HL-60 (cell line): ENCODE measurements around the gene TUBGCP5.
A peak's percentile ranks its signal among the peaks of the same experiment; 100 is the strongest.

ENCODE experiments used
- DNase-seq, 2 experiments: peaks; one replicate each; pipeline ENCODE4 v3.0.0-alpha.2; 2010 to 2020; ENCODE audit warnings: low read depth in 1 of 2, low spot score in 1 of 2
- H3K27ac ChIP-seq: fragments of 250-450 bp; sonication (Bioruptor Pico); replicated peaks from 2 replicates; pipeline ENCODE4 v1.5.1; 2020; ENCODE audit warnings: mild to moderate bottlenecking, moderate library complexity
- H3K27me3 ChIP-seq: fragments of 250-450 bp; sonication (Bioruptor Pico); 2 replicates; pipeline ENCODE4 v1.5.1; 2021; ENCODE audit warnings: mild to moderate bottlenecking, moderate library complexity; ENCODE audit not compliant: insufficient read depth, poor library complexity, severe bottlenecking
- H3K4me3 ChIP-seq: replicated peaks from 2 replicates; pipeline ENCODE4 v1.5.1; 2011; ENCODE audit warnings: mild to moderate bottlenecking, control low read depth, low read length; ENCODE audit not compliant: insufficient read depth
- GABPA ChIP-seq: IDR thresholded peaks from 2 replicates; pipeline ENCODE4 v1.6.1; 2012; ENCODE audit warnings: low read depth
- POLR2AphosphoS5 ChIP-seq: IDR thresholded peaks from 2 replicates; pipeline ENCODE4 v1.6.1; 2012; ENCODE audit warnings: low read depth
- SPI1 ChIP-seq: IDR thresholded peaks from 2 replicates; pipeline ENCODE4 v1.6.1; 2012; ENCODE audit warnings: low read depth, mild to moderate bottlenecking, borderline replicate concordance
- TF ChIP-seq, protein P1 (sequence below): IDR thresholded peaks from 2 replicates; pipeline ENCODE4 v1.6.1; 2012; ENCODE audit warnings: low read depth; ENCODE audit not compliant: insufficient replicate concordance
- TF ChIP-seq, protein P2 (sequence below): IDR thresholded peaks from one replicate; pipeline ENCODE4 v1.5.1; 2011; ENCODE audit warnings: low read length, control low read depth, inconsistent platforms; ENCODE audit not compliant: insufficient read depth

The TUBGCP5 gene

DNA sequence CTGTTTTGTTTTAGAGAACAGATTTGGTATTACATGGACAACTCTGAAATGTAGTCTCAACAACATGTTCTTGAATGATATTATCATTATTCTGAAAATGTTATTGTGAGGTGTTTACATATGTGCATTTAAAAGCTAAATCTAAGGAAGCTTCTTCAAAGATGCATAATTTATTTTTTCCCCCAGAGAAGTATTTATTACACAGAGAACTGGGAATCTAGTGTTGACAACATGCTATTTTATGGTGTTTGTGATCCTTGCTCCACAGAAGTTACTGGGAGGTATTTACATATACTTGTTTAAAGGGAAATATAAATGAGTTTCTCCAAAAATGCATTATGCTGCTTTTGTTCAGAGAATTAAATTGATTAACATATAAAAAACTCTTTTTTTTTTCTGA is 18.3 kb upstream of the TUBGCP5 start:
- Histone ChIP-seq H3K27me3 (no peaks in the 10 kb centered on the region), H3K27ac (no peak overlapping the region), H3K4me3 (no peak overlapping the region)
- TF ChIP-seq GABPA: no peak
- TF ChIP-seq, protein P1, sequence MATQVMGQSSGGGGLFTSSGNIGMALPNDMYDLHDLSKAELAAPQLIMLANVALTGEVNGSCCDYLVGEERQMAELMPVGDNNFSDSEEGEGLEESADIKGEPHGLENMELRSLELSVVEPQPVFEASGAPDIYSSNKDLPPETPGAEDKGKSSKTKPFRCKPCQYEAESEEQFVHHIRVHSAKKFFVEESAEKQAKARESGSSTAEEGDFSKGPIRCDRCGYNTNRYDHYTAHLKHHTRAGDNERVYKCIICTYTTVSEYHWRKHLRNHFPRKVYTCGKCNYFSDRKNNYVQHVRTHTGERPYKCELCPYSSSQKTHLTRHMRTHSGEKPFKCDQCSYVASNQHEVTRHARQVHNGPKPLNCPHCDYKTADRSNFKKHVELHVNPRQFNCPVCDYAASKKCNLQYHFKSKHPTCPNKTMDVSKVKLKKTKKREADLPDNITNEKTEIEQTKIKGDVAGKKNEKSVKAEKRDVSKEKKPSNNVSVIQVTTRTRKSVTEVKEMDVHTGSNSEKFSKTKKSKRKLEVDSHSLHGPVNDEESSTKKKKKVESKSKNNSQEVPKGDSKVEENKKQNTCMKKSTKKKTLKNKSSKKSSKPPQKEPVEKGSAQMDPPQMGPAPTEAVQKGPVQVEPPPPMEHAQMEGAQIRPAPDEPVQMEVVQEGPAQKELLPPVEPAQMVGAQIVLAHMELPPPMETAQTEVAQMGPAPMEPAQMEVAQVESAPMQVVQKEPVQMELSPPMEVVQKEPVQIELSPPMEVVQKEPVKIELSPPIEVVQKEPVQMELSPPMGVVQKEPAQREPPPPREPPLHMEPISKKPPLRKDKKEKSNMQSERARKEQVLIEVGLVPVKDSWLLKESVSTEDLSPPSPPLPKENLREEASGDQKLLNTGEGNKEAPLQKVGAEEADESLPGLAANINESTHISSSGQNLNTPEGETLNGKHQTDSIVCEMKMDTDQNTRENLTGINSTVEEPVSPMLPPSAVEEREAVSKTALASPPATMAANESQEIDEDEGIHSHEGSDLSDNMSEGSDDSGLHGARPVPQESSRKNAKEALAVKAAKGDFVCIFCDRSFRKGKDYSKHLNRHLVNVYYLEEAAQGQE: no peak
- TF ChIP-seq SPI1: no peak
- TF ChIP-seq, protein P2, sequence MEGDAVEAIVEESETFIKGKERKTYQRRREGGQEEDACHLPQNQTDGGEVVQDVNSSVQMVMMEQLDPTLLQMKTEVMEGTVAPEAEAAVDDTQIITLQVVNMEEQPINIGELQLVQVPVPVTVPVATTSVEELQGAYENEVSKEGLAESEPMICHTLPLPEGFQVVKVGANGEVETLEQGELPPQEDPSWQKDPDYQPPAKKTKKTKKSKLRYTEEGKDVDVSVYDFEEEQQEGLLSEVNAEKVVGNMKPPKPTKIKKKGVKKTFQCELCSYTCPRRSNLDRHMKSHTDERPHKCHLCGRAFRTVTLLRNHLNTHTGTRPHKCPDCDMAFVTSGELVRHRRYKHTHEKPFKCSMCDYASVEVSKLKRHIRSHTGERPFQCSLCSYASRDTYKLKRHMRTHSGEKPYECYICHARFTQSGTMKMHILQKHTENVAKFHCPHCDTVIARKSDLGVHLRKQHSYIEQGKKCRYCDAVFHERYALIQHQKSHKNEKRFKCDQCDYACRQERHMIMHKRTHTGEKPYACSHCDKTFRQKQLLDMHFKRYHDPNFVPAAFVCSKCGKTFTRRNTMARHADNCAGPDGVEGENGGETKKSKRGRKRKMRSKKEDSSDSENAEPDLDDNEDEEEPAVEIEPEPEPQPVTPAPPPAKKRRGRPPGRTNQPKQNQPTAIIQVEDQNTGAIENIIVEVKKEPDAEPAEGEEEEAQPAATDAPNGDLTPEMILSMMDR: no peak
- TF ChIP-seq POLR2AphosphoS5: no peak
- DNase-seq: no peak

DNA sequence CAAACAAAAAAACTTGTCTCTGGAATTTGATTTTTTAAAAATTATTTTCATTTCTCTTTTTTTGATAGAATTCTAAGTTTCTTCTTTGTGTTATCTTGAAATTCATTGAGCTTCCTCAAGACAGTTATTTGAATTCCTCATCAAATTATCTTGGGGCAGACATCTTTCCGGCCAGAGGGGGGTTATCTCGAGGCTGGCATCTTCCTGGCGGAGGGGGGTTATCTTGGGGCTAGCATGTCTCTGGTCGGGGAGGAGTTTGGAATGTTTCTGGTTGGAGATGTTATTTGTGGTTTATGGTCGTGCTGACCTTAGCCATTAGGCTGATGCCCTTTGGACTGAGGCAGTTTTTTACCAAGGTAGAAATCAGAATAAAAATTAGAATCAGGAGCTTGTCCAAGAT is 15.9 kb upstream of the TUBGCP5 start:
- no peak for TF ChIP-seq GABPA
- no peak for TF ChIP-seq SPI1
- TF ChIP-seq, protein P1: no peak
- TF ChIP-seq, protein P2: no peak
- TF ChIP-seq POLR2AphosphoS5: no peak

DNA sequence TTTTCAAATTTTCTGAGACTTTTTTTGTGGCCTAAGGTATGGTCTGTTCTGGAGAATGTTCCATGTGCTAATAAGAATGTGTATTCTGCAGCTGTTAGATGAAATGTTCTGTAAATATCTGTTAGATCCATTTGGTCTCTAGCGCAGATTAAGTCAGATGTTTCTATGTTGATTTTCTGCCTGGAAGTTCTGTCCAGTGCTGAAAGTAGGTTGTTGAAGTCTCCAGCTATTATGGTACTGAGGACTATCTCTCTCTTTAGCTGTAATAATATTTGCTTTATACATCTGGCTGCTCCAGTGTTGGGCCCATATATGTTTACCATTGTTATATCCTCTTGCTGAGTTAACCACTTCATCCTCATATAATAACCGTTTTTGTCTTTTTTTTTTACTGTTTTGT is 13.2 kb upstream of the TUBGCP5 start:
- TF ChIP-seq, protein P1: peak; percentile 79
- no peak for TF ChIP-seq GABPA
- no peak for TF ChIP-seq POLR2AphosphoS5
- TF ChIP-seq, protein P2: no peak
- no peak for TF ChIP-seq SPI1
- H3K27ac ChIP-seq: no peak overlapping the region
- H3K4me3 ChIP-seq: no peak overlapping the region
- no peaks in the 10 kb centered on the region for H3K27me3 ChIP-seq
- no peak for DNase-seq

More for the DNA sequence above, 15.9 kb upstream of the TUBGCP5 start:
- Histone ChIP-seq H3K27ac (no peak overlapping the region), H3K27me3 (no peaks in the 10 kb centered on the region), H3K4me3 (no peak overlapping the region)
- no peak for DNase-seq
